Measurements from ENCODE around the gene ZC3H4. TPM values are rescaled to one million over a fixed set of nuclear protein-coding genes. Genes with fewer than 3 reads are reported as not detected.

The ZC3H4 gene
- total RNA-seq, 1 experiment from 2014 or later, result 42.7 TPM

DNA sequence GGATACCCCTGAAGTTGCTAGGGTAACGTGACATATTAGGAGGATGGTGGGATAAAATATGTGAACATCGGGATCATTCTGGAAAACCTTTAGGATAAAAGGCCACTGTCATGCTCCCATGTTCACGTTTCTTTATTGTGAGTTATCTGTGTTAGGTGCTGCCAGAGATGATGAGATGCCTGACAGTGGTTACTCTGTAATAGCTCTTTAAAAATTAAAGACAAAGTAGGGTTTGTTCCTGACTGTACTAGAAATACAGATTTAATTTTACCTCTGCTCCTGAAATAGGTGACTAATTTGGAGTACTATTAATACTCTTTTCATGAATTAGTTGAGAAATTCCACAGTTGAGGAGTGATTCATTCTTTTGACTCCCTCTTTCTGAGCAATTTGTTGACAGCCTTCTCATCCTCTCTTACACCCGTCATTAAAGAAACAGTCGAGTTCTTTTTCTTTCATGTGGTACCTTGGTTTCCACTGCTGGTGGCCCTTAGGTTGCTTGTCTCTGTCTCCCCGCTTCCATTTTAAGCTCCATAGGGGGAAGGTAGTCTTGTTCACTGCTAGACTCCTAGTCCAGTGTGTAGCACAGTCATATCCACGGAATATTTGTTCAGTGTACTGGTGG is 45.4 kb upstream of the ZC3H4 start:
- Histone ChIP-seq H3K27me3 (ENCODE audit: control insufficient read depth, insufficient read depth, low read length) (no peaks in the 10 kb centered on the region), H3K4me1 (ENCODE audit: control insufficient read depth, insufficient read depth, low read length) (peaks cover 14% of the 10 kb centered on the region), H3K36me3 (ENCODE audit: control insufficient read depth, insufficient read depth, low read length) (peaks cover 15% of the 10 kb centered on the region), H3K27ac (ENCODE audit: low read length) (peak overlapping the region; percentile 60), H3K4me3 (ENCODE audit: low read depth in 2 of 2, low read length in 2 of 2) (no peak overlapping the region), H3K9me3 (ENCODE audit: control insufficient read depth, insufficient read depth, low read depth, low read length) (no peaks in the 10 kb centered on the region)
- in situ Hi-C loops (cut with HindIII; ENCODE audit: low pct_unique_long_range_greater_than_20kb, low sequenced_read_pairs), result no loop called here
- DNase-seq (ENCODE audit: low read depth, low spot score) (no peak), ATAC-seq (no peak)
- CTCF ChIA-PET, result no interaction called here
- POLR2A ChIA-PET, result no interaction called here
- TF ChIP-seq, protein P1, sequence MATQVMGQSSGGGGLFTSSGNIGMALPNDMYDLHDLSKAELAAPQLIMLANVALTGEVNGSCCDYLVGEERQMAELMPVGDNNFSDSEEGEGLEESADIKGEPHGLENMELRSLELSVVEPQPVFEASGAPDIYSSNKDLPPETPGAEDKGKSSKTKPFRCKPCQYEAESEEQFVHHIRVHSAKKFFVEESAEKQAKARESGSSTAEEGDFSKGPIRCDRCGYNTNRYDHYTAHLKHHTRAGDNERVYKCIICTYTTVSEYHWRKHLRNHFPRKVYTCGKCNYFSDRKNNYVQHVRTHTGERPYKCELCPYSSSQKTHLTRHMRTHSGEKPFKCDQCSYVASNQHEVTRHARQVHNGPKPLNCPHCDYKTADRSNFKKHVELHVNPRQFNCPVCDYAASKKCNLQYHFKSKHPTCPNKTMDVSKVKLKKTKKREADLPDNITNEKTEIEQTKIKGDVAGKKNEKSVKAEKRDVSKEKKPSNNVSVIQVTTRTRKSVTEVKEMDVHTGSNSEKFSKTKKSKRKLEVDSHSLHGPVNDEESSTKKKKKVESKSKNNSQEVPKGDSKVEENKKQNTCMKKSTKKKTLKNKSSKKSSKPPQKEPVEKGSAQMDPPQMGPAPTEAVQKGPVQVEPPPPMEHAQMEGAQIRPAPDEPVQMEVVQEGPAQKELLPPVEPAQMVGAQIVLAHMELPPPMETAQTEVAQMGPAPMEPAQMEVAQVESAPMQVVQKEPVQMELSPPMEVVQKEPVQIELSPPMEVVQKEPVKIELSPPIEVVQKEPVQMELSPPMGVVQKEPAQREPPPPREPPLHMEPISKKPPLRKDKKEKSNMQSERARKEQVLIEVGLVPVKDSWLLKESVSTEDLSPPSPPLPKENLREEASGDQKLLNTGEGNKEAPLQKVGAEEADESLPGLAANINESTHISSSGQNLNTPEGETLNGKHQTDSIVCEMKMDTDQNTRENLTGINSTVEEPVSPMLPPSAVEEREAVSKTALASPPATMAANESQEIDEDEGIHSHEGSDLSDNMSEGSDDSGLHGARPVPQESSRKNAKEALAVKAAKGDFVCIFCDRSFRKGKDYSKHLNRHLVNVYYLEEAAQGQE (IDR thresholded peaks at IDR 0.05; ENCODE audit: insufficient read depth in 1 of 2, low read depth in 2 of 2, low read length in 1 of 2), result no peak
- TF ChIP-seq POLR2AphosphoS5 (IDR thresholded peaks at IDR 0.05; ENCODE audit: low read depth, low read length), result no peak
- no peak for TF ChIP-seq TCF7L2 (IDR thresholded peaks at IDR 0.05; ENCODE audit: low read depth, low read length)
- no TSS peak for BruUV-seq (replicated peaks)
- intact Hi-C loops (cut with micrococcal nuclease; ENCODE audit: unreplicated experiment), result no loop called here

DNA sequence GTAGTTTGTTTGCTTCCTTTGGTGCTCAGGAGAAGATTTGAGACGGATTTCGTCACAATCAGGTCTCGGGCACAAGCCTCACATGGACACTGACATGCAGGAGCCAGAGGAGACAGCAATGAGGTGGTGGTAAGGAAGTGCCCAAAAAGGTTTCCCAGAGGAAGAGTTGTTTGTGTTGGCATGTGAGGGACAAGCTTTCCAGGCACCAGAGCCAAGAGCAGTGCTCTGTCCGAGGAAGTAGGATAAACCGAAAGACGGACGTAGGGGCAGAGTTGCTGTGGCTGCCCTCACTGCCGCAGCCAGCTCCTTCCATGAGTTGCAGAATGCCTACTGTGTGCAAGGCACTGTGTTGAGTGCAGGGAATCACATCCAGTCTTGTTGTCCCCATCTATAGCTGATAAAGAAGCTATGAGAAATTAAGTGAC is 44.8 kb upstream of the ZC3H4 start:
- H3K4me3 ChIP-seq (ENCODE audit: low read depth in 2 of 2, low read length in 2 of 2), result no peak overlapping the region
- TF ChIP-seq SIN3A (IDR thresholded peaks at IDR 0.05; ENCODE audit: borderline replicate concordance, insufficient read depth, low read depth, low read length) (no peak), POLR2AphosphoS5 (IDR thresholded peaks at IDR 0.05; ENCODE audit: low read depth, low read length) (no peak), TCF7L2 (IDR thresholded peaks at IDR 0.05; ENCODE audit: low read depth, low read length) (no peak)
- TF ChIP-seq, protein P2, sequence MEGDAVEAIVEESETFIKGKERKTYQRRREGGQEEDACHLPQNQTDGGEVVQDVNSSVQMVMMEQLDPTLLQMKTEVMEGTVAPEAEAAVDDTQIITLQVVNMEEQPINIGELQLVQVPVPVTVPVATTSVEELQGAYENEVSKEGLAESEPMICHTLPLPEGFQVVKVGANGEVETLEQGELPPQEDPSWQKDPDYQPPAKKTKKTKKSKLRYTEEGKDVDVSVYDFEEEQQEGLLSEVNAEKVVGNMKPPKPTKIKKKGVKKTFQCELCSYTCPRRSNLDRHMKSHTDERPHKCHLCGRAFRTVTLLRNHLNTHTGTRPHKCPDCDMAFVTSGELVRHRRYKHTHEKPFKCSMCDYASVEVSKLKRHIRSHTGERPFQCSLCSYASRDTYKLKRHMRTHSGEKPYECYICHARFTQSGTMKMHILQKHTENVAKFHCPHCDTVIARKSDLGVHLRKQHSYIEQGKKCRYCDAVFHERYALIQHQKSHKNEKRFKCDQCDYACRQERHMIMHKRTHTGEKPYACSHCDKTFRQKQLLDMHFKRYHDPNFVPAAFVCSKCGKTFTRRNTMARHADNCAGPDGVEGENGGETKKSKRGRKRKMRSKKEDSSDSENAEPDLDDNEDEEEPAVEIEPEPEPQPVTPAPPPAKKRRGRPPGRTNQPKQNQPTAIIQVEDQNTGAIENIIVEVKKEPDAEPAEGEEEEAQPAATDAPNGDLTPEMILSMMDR (IDR thresholded peaks at IDR 0.05), result no peak
- TF ChIP-seq, protein P1 (IDR thresholded peaks at IDR 0.05; ENCODE audit: insufficient read depth in 1 of 2, low read depth in 2 of 2, low read length in 1 of 2), result no peak
- POLR2A ChIA-PET, result no interaction called here
- DNase-seq (ENCODE audit: low read depth, low spot score), result no peak
- H3K36me3 ChIP-seq (ENCODE audit: control insufficient read depth, insufficient read depth, low read length), result peaks cover 15% of the 10 kb centered on the region
- H3K4me1 ChIP-seq (ENCODE audit: control insufficient read depth, insufficient read depth, low read length), result peaks cover 14% of the 10 kb centered on the region
- CTCF ChIA-PET, result no interaction called here
- BruUV-seq (replicated peaks), result no TSS peak
- intact Hi-C loops (cut with micrococcal nuclease; ENCODE audit: unreplicated experiment) (no loop called here), in situ Hi-C loops (cut with HindIII; ENCODE audit: low pct_unique_long_range_greater_than_20kb, low sequenced_read_pairs) (no loop called here)
- H3K9me3 ChIP-seq (ENCODE audit: control insufficient read depth, insufficient read depth, low read depth, low read length), result no peaks in the 10 kb centered on the region
- no peak for ATAC-seq
- H3K27me3 ChIP-seq (ENCODE audit: control insufficient read depth, insufficient read depth, low read length), result no peaks in the 10 kb centered on the region
- peak overlapping the region; percentile 60 for H3K27ac ChIP-seq (ENCODE audit: low read length)
